Natural killer cell treated with Interleukin-12 subunit alpha and Interleukin-12 subunit beta and Interleukin-15 and Interleukin-18, amount 100 ng/mL, for 72 hours (primary cell): ENCODE data around the gene ACOXL. TPM values are rescaled to one million over a fixed set of nuclear protein-coding genes. Genes with fewer than 3 reads are reported as not detected.
A peak's percentile ranks its signal among the peaks of the same experiment; 100 is the strongest.

Source experiments
- ATAC-seq, 2 donors: fragments of 150-1000 bp; cut with Tn5 transposase in 1 of 2; sonication (Bioruptor Pico), chemical (Tn5 transposase) in 1 of 2; 2 replicates each; pipeline ENCODE4 v1.10.0; 2021
- DNase-seq: peaks from one replicate; pipeline ENCODE4 v3.0.0; 2022; ENCODE audit warnings: low spot score
- H3K27ac Mint-ChIP-seq, 2 donors: 1 replicate in 1 of 2; 2 replicates in 1 of 2; pipeline ENCODE4 v1.8.0; 2022; ENCODE audit warnings: mixed read lengths in 2 of 2, mild to moderate bottlenecking in 1 of 2, moderate library complexity in 1 of 2
- H3K27me3 Mint-ChIP-seq, 2 donors: 1 replicate in 1 of 2; 2 replicates in 1 of 2; pipeline ENCODE4 v1.8.0; 2022; ENCODE audit warnings: mixed read lengths in 2 of 2
- H3K36me3 Mint-ChIP-seq: one replicate; pipeline ENCODE4 v1.8.0; 2022; ENCODE audit warnings: mixed read lengths
- H3K4me1 Mint-ChIP-seq, 2 donors: 1 replicate in 1 of 2; 2 replicates in 1 of 2; pipeline ENCODE4 v1.8.0; 2022; ENCODE audit warnings: low read depth in 2 of 2, mixed read lengths in 2 of 2, mild to moderate bottlenecking in 1 of 2
- H3K4me3 Mint-ChIP-seq: one replicate; pipeline ENCODE4 v1.8.0; 2022; ENCODE audit warnings: mixed read lengths
- H3K9me3 Mint-ChIP-seq: 2 replicates; pipeline ENCODE4 v1.8.0; 2022; ENCODE audit warnings: mixed read lengths
- total RNA-seq, 2 donors: library from RNA; stranded (reverse); gene quantifications; one replicate each; pipeline ENCODE4 v1.2.3, GENCODE V29; 2022

The ACOXL gene
- total RNA-seq, 2 donors from 2014 or later = 1.4 to 2.5 TPM

DNA sequence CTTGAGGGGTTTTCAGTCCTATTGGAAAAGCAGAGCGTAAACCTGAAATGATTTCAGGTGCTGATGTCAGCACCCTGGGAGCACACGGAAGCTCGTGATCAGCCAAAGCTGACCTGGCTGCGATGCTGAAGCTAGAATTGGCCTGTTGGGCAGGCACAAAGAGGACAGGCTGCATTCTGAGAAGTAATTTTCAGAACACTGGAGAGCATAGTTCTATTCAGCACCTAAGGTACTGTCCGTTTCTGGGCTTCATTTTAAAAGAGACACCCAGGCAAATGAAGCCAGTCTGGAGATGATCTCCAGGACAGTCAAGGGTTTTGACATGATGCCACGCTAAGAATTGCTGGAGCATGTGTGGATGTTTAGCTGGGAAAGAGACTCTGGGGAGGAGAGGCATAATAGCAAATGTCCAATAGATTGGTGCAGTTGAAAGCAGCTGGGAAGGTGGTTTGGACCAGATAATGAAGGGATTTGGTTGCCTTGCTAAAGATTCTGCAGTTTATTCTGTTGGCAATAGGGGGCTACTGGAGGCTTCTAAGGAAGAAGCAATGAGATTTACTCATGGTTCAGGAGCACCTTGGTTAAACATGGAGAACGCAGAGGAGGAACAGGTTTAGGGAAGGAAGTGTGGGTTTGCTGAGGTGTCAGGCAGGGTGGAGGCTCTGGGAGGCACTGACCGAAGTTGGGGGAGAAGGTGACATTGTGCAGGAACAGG lies 86.6 kb downstream of the ACOXL start:
- Mint-ChIP-seq H3K36me3 (peaks cover 4% of the 10 kb centered on the region), H3K4me1 (peaks cover 24 to 30% of the 10 kb centered on the region in 2 donors), H3K27ac (peak overlapping the region in 1 of 2 donors; percentile 3), H3K4me3 (no peak overlapping the region), H3K27me3 (peaks cover 15 to 16% of the 10 kb centered on the region in 2 donors), H3K9me3 (no peaks in the 10 kb centered on the region)
- ATAC-seq = no peak
- no peak for DNase-seq

GRCh38 chr2:110819711-110820110 lies 87.3 kb downstream of the ACOXL start:
- no peak overlapping the region for H3K4me3 Mint-ChIP-seq
- no peaks in the 10 kb centered on the region for H3K9me3 Mint-ChIP-seq
- peak overlapping the region in 1 of 2 donors; percentile 61 for H3K27ac Mint-ChIP-seq
- H3K4me1 Mint-ChIP-seq = peaks cover 24 to 30% of the 10 kb centered on the region in 2 donors
- H3K27me3 Mint-ChIP-seq = peaks cover 15 to 16% of the 10 kb centered on the region in 2 donors
- no peak for DNase-seq
- peaks cover 11% of the 10 kb centered on the region for H3K36me3 Mint-ChIP-seq
- ATAC-seq = no peak

GRCh38 chr2:110820128-110820527 lies 87.8 kb downstream of the ACOXL start:
- peaks cover 15 to 16% of the 10 kb centered on the region in 2 donors for H3K27me3 Mint-ChIP-seq
- H3K27ac Mint-ChIP-seq = peak overlapping the region in 1 of 2 donors; percentile 61

DNA sequence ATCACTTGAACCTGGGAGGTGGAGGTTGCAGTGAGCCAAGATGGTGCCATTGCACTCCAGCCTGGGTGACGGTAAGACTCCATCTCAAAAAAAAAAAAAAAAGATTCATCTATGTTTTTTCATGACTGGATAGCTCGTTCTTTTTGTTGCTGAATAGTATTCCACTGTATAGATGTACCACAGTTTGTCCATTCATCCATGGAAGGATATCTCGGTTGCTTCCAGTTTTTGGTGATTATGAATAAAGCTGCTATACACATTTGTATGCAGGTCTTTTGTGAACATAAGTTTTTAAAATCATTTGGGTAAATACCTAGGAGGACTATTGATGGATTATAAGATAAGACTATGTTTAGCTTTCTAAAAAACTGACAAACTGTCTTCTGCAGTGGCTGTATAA lies 90.8 kb downstream of the ACOXL start:
- Mint-ChIP-seq H3K4me1 (peaks cover 31 to 33% of the 10 kb centered on the region in 2 donors), H3K27me3 (peaks cover 6 to 15% of the 10 kb centered on the region in 2 donors), H3K27ac (no peak overlapping the region), H3K36me3 (peaks cover 20% of the 10 kb centered on the region), H3K4me3 (no peak overlapping the region), H3K9me3 (no peaks in the 10 kb centered on the region)
- DNase-seq (no peak), ATAC-seq (no peak)

More at GRCh38 chr2:110820128-110820527, 87.8 kb downstream of the ACOXL start:
- ATAC-seq (no peak), DNase-seq (no peak)
- Mint-ChIP-seq H3K4me3 (no peak overlapping the region), H3K36me3 (peaks cover 16% of the 10 kb centered on the region), H3K9me3 (no peaks in the 10 kb centered on the region), H3K4me1 (peaks cover 24 to 30% of the 10 kb centered on the region in 2 donors)

DNA sequence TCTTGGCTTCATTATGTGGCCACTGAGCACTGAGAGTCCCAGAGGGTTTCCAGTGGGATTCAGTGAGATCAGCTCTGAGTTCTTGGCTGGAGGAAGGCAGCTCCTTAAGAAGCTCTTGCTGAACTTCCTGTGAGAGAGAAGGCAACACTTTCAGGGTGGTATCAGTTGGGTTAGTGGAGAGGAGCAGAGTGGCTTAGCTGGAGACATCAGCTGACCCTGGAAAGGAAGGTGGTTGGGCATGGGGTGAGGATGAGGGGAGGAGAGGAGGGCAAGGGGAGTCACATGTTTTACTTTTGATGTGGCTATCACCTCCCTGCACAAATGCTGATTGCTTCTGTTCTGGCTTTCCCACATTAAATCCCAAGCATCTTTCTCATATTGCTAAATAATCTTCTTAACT lies 95.1 kb downstream of the ACOXL start:
- Mint-ChIP-seq H3K4me1 (peaks cover 11 to 24% of the 10 kb centered on the region in 2 donors), H3K27ac (no peak overlapping the region), H3K4me3 (no peak overlapping the region), H3K27me3 (peaks cover 6 to 7% of the 10 kb centered on the region in 2 donors), H3K9me3 (no peaks in the 10 kb centered on the region), H3K36me3 (peaks cover 20% of the 10 kb centered on the region)
- ATAC-seq (no peak), DNase-seq (no peak)

DNA sequence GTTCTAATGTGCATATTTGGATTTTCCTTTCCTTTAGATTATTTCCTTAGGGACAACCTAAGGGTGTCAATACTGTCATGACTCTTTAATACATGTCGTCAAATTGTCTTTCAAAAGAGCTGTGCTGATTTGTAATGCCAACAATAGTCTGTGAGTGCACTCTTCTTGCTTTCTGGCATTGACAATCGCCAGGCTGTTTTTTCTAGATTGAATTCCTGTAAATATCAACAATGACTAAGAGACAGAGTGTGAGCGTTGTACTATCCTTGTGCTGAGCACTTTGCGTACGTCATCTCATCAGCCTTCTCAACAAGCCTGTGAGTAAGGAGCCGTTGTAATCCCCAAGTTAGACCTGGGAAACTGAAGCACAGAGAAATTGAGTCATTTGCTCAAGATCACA lies 96.0 kb downstream of the ACOXL start:
- Mint-ChIP-seq H3K27me3 (peaks cover 6 to 7% of the 10 kb centered on the region in 2 donors), H3K4me3 (no peak overlapping the region), H3K27ac (peak overlapping the region in 1 of 2 donors; percentile 70), H3K9me3 (no peaks in the 10 kb centered on the region), H3K36me3 (peaks cover 20% of the 10 kb centered on the region), H3K4me1 (peaks cover 16 to 28% of the 10 kb centered on the region in 2 donors)
- no peak for DNase-seq
- no peak for ATAC-seq

DNA sequence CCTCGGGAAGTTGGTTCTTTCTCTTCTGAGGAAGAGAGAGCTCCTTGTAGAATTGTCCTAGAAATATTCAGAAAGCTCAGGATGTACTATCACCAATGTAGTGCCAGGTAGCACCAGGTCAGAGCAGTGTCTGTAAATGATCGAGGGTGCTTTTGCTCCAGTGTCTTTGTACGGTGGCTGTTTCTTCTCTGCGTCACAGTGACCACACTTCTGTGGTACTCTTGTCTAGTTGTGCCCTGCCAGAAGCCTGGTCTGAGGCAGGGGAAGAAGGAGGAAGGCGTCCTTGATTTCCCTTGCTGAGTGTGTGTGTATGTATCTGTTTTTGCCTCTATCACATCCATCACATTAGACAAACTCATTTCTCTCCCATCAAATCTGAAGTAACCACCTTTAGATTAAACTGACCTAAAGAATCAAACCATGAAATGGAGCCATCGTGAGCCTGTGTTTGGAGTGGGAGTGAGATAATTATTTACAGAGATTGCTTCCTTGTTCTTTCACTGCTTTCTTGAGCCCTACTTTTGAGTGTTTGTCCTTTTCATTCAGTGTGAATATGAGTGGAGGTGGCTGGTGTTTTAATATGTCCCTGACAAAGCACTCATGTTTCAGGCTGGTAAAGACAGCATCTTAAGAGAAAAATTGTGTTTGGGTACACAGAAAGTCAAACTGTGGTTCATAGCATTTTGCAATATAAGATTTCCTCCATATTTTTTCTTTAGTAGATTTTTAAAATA lies 97.2 kb downstream of the ACOXL start:
- peaks cover 29 to 36% of the 10 kb centered on the region in 2 donors for H3K4me1 Mint-ChIP-seq
- no peak for DNase-seq

GRCh38 chr2:110832740-110833139 lies 100.4 kb downstream of the ACOXL start:
- Mint-ChIP-seq H3K27me3 (peaks cover 6 to 7% of the 10 kb centered on the region in 2 donors), H3K27ac (peak overlapping the region in 1 of 2 donors; percentile 42), H3K4me1 (peaks cover 18 to 26% of the 10 kb centered on the region in 2 donors), H3K36me3 (no peaks in the 10 kb centered on the region), H3K9me3 (no peaks in the 10 kb centered on the region), H3K4me3 (no peak overlapping the region)
- ATAC-seq = no peak
- DNase-seq = no peak

More for the DNA sequence above, 97.2 kb downstream of the ACOXL start:
- Mint-ChIP-seq H3K36me3 (peaks cover 10% of the 10 kb centered on the region), H3K4me3 (no peak overlapping the region), H3K27me3 (peaks cover 6 to 7% of the 10 kb centered on the region in 2 donors), H3K9me3 (no peaks in the 10 kb centered on the region), H3K27ac (no peak overlapping the region)
- ATAC-seq = no peak

GRCh38 chr2:110834134-110834827 lies 101.9 kb downstream of the ACOXL start:
- DNase-seq = no peak
- no peaks in the 10 kb centered on the region for H3K9me3 Mint-ChIP-seq
- H3K4me1 Mint-ChIP-seq = peaks cover 23 to 29% of the 10 kb centered on the region in 2 donors
- H3K27me3 Mint-ChIP-seq = peaks cover 4 to 5% of the 10 kb centered on the region in 2 donors
- peak overlapping the region; percentile 42 to 51 for H3K27ac Mint-ChIP-seq
- no peaks in the 10 kb centered on the region for H3K36me3 Mint-ChIP-seq
- ATAC-seq = no peak
- peak overlapping the region; percentile 15 for H3K4me3 Mint-ChIP-seq

- Mint-ChIP-seq H3K4me1 (peaks cover 37 to 48% of the 10 kb centered on the region in 2 donors), H3K4me3 (no peak overlapping the region), H3K36me3 (no peaks in the 10 kb centered on the region), H3K27me3 (no peaks in the 10 kb centered on the region), H3K27ac (peak overlapping the region in 1 of 2 donors; percentile 81), H3K9me3 (no peaks in the 10 kb centered on the region)
- DNase-seq (no peak), ATAC-seq (no peak)
These were observed 104.3 kb downstream of the ACOXL start for GRCh38 chr2:110836671-110837070.

- Mint-ChIP-seq H3K4me3 (no peak overlapping the region), H3K9me3 (no peaks in the 10 kb centered on the region), H3K4me1 (peaks cover 48 to 59% of the 10 kb centered on the region in 2 donors), H3K27me3 (no peaks in the 10 kb centered on the region), H3K36me3 (no peaks in the 10 kb centered on the region), H3K27ac (peak overlapping the region; percentile 3 to 20)
- no peak for ATAC-seq
- no peak for DNase-seq
These were observed 105.4 kb downstream of the ACOXL start for GRCh38 chr2:110837446-110838409.

DNA sequence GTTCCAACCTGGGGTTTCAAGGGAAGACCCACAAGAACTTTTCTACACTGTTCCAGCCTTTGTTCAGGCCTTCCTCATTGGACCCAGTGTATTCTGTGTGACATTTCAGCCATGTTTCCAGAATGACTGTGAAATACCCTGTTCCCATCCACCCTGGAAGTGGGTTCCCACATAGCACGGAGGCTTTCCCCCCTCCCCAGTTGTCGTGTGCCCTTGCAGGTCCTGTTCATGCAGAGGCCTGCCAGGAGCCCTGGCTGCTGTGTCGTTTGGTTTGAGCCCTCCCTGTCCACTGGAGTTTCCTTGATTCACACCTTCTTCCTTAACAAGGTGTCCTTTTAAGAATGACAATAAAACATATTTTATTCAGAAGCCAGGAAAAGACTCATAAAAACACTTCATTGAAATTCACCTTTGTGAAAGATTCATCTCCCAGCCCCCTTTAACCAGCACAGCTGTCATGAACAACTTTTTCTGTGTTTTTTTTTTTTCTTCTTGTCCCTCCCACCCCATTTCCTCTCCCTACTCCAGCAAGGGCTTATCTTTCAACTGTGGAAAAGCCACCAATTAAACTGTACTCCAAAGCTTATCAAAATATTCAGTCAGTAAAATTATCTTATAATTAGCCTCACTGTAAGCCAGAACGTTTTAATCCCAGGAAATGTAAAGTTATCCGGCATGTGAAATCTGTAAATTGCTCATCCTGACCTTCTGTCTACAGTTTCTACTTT lies 106.4 kb downstream of the ACOXL start:
- H3K36me3 Mint-ChIP-seq = no peaks in the 10 kb centered on the region
- H3K27me3 Mint-ChIP-seq = no peaks in the 10 kb centered on the region
- peaks cover 50 to 59% of the 10 kb centered on the region in 2 donors for H3K4me1 Mint-ChIP-seq
- peak overlapping the region in 1 of 2 donors; percentile 20 for H3K27ac Mint-ChIP-seq
- ATAC-seq = no peak
- H3K9me3 Mint-ChIP-seq = no peaks in the 10 kb centered on the region
- DNase-seq = no peak
- H3K4me3 Mint-ChIP-seq = no peak overlapping the region
